AG04450 (cell line): ENCODE results near the gene USP40. TPM values are rescaled to one million over a fixed set of nuclear protein-coding genes. Genes with fewer than 3 reads are reported as not detected.

Experiments used
- CTCF ChIA-PET: fragments of 300-600, 350-600 bp; formaldehyde crosslinking; extraction: SDS; loops from one replicate; lab custom pipeline; 2022; ENCODE audit warnings: antibody characterized with exemption, inconsistent platforms; lab: Charles Lee
- POLR2A ChIA-PET: fragments of 350-600 bp; formaldehyde crosslinking; extraction: SDS; loops from one replicate; lab custom pipeline; 2021; ENCODE audit warnings: antibody characterized with exemption, inconsistent platforms; lab: Yijun Ruan, JAX
- DNase-seq: peaks from one replicate; pipeline ENCODE4 v3.0.0-alpha.2; 2011; ENCODE audit warnings: low read depth, low spot score
- H3K27ac ChIP-seq: one replicate; pipeline ENCODE4 v1.5.1; 2012; ENCODE audit warnings: low read depth, low read length, control low read depth
- H3K27me3 ChIP-seq: one replicate; pipeline ENCODE4 v1.6.0; 2012; ENCODE audit warnings: low read length; ENCODE audit not compliant: control insufficient read depth, insufficient read depth
- H3K4me3 ChIP-seq: 2 replicates; pipeline ENCODE4 v1.5.1; 2011; ENCODE audit warnings: mild to moderate bottlenecking, low read depth, low read length, control low read depth
- H3K9me3 ChIP-seq: 2 replicates; pipeline ENCODE4 v1.5.1; 2012; ENCODE audit warnings: low read length; ENCODE audit not compliant: control insufficient read depth, insufficient read depth
- CTCF ChIP-seq: IDR thresholded peaks from 2 replicates; pipeline ENCODE4 v1.5.1; 2011; ENCODE audit warnings: low read depth, low read length, control low read depth, inconsistent platforms
- polyA plus RNA-seq: library from polyadenylated mRNA; depleted of rRNA; stranded (reverse); fragments of >200 nt; gene quantifications from 2 replicates; pipeline ENCODE4 v1.2.3, GENCODE V29; 2011

The USP40 gene
- polyA plus RNA-seq, 1 experiment: 32.4 TPM

GRCh38 chr2:233441161-233442027 lies 125.2 kb downstream of the USP40 start:
- no peak overlapping the region for H3K27ac ChIP-seq
- DNase-seq: no peak
- CTCF ChIA-PET: interaction anchor here (0.5 to 3.5 kb wide), 4 partner anchors 8 to 138 kb away, joined by 3 to 14 read pairs (median 5); partner anchors contain the start of gene DGKD
- H3K9me3 ChIP-seq: no peaks in the 10 kb centered on the region; the same call in 1 of the 2 replicates
- no peak overlapping the region for H3K4me3 ChIP-seq
- POLR2A ChIA-PET: no interaction called here
- no peaks in the 10 kb centered on the region for H3K27me3 ChIP-seq
- no peak for TF ChIP-seq CTCF

GRCh38 chr2:233440714-233441113 lies 125.9 kb downstream of the USP40 start:
- no peak for TF ChIP-seq CTCF
- H3K27ac ChIP-seq: no peak overlapping the region
- H3K4me3 ChIP-seq: no peak overlapping the region
- no peaks in the 10 kb centered on the region for H3K27me3 ChIP-seq
- H3K9me3 ChIP-seq: no peaks in the 10 kb centered on the region; the same call in 1 of the 2 replicates
- ChIA-PET POLR2A (no interaction called here), CTCF (interaction anchor here (0.5 to 3.5 kb wide), 3 partner anchors 8 to 52 kb away, joined by 3 to 14 read pairs (median 5); no protein-coding TSS in a partner anchor)
- no peak for DNase-seq

- Histone ChIP-seq H3K27ac (no peak overlapping the region), H3K27me3 (no peaks in the 10 kb centered on the region), H3K4me3 (no peak overlapping the region), H3K9me3 (no peaks in the 10 kb centered on the region; the same call in 1 of the 2 replicates)
- ChIA-PET POLR2A (no interaction called here), CTCF (interaction anchor here (0.5 to 3.5 kb wide), 3 partner anchors 9 to 52 kb away, joined by 3 to 14 read pairs (median 5); no protein-coding TSS in a partner anchor)
- TF ChIP-seq CTCF: no peak
- DNase-seq: no peak
Measured at GRCh38 chr2:233440314-233440713, 126.3 kb downstream of the USP40 start.

- CTCF ChIA-PET: interaction anchor here (1.0 to 3.5 kb wide), 2 partner anchors 9 to 35 kb away, joined by 3 to 14 read pairs; no protein-coding TSS in a partner anchor
- no peak overlapping the region for H3K27ac ChIP-seq
- no peaks in the 10 kb centered on the region for H3K27me3 ChIP-seq
- TF ChIP-seq CTCF: no peak
- no peak overlapping the region for H3K4me3 ChIP-seq
- no peaks in the 10 kb centered on the region; the same call in 1 of the 2 replicates for H3K9me3 ChIP-seq
- POLR2A ChIA-PET: no interaction called here
- DNase-seq: no peak
Measured at GRCh38 chr2:233439191-233439590, 127.4 kb downstream of the USP40 start.
